G401 (cell line): Measurements from ENCODE around the gene ARHGAP9. TPM values are rescaled to one million over a fixed set of nuclear protein-coding genes. Genes with fewer than 3 reads are reported as not detected.

ENCODE experiments used
- DNase-seq: peaks from one replicate; pipeline ENCODE4 v3.0.0-alpha.2; 2015; ENCODE audit warnings: low spot score
- in situ Hi-C: cut with HindIII; loops from 2 replicates; pipeline ENCODE4 v1.10.0; 2016; ENCODE audit warnings: low sequenced_read_pairs, mixed read lengths
- total RNA-seq: library from RNA; depleted of rRNA; stranded (reverse); fragments of >200 nt; shearing (Covaris generic); gene quantifications from 2 replicates; pipeline ENCODE4 v1.2.3, GENCODE V29; 2014; rRNA removed

ARHGAP9 gene
- 0.18 TPM in 1 of 2 replicates, not detected in the other for total RNA-seq

GRCh38 chr12:57479376-57480115 is at the start of gene ARHGAP9:
ARHGAP9 (minus strand) TSS chr12:57479866; CDS start chr12:57479406, 460 bp downstream.
- in situ Hi-C loops: no loop called here
- DNase-seq: no peak

- DNase-seq: no peak
- in situ Hi-C loops: no loop called here
Measured at GRCh38 chr12:57528831-57529555, 49.3 kb upstream of the ARHGAP9 start.

DNA sequence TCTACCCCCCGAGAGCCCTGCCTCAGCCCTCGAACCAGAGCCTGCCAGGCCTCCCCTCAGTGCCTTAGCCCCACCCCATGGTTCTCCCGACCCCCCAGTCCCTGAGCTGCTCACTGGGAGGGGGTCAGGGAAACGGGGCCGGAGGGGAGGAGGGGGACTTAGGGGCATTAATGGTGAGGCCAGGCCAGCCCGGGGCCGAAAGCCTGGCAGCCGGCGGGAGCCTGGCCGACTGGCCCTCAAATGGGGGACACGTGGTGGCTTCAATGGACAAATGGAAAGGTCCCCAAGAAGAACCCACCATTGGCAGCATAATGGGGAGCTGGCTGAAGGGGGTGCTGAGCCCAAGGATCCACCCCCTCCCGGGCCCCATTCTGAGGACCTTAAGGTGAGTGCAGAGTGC is 48.5 kb upstream of the ARHGAP9 start:
- in situ Hi-C loops: no loop called here
- DNase-seq: no peak

GRCh38 chr12:57527184-57527583 is 47.5 kb upstream of the ARHGAP9 start:
- in situ Hi-C loops: no loop called here
- DNase-seq: no peak

- in situ Hi-C loops: no loop called here
- DNase-seq: no peak
Measured at GRCh38 chr12:57526477-57527126, 46.9 kb upstream of the ARHGAP9 start.

DNA sequence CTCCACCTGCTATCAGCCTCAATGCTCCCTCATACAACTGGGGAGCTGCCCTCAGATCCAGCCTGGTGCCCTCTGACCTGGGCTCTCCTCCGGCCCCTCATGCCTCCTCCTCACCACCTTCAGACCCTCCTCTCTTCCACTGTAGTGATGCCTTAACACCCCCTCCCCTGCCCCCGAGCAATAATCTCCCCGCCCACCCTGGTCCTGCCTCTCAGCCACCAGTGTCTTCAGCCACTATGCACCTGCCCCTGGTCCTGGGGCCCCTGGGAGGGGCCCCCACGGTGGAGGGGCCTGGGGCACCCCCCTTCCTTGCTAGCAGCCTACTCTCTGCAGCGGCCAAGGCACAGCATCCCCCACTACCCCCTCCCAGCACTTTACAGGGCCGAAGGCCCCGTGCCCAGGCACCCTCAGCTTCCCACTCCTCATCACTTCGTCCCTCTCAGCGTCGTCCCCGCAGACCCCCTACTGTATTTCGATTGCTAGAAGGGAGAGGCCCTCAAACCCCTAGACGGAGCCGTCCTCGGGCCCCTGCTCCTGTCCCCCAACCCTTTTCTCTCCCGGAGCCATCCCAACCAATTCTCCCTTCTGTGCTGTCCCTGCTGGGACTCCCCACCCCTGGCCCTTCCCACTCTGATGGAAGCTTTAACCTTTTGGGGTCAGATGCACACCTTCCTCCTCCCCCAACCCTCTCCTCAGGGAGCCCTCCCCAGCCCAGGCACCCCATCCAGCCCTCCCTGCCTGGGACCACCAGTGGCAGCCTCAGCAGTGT is 46.1 kb upstream of the ARHGAP9 start:
- in situ Hi-C loops: no loop called here
- no peak for DNase-seq

- no peak for DNase-seq
- in situ Hi-C loops: no loop called here
Measured at GRCh38 chr12:57524814-57525614, 45.3 kb upstream of the ARHGAP9 start.

DNA sequence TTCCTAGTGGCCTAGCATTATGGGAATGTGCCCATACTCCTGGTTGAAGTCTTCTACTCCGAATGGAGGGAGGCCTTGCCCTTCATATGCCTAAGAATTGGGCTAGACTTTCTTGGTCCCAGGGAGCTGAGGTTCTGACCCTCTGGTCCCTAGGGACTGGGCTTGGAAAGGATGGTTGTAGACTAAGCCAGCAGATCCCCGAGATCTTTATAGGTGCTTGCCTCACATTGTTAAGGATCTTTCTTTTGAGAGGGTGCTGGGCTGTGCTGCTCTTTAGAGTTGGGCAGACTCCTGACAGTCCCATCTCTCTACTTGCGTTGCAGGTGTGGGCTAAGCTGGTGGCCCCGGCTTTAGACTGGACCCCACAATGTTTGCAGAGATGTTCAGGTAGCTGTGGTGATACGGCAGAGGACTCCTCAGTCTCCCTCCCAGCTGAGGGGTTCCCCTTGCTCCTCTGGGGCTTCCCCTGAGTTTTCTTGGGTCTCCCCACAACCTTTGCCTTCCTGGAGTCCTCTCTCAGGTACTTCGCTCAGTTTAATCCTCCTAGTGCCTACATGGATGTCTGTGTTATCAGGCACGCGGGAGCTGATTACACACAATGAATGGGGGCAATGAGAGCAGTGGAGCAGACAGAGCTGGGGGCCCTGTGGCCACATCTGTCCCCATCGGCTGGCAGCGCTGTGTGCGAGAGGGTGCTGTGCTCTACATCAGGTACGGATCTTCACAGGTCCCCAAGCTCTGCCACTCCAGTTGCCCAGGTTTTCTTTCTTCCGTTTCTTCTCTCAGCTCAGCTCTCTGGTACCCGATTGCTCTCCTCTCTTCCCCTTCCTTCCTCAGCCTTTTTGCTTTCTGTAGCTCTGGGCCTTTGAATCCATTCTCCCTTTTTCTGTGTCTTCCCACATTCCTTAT is 44.3 kb upstream of the ARHGAP9 start:
- in situ Hi-C loops: no loop called here
- no peak for DNase-seq

DNA sequence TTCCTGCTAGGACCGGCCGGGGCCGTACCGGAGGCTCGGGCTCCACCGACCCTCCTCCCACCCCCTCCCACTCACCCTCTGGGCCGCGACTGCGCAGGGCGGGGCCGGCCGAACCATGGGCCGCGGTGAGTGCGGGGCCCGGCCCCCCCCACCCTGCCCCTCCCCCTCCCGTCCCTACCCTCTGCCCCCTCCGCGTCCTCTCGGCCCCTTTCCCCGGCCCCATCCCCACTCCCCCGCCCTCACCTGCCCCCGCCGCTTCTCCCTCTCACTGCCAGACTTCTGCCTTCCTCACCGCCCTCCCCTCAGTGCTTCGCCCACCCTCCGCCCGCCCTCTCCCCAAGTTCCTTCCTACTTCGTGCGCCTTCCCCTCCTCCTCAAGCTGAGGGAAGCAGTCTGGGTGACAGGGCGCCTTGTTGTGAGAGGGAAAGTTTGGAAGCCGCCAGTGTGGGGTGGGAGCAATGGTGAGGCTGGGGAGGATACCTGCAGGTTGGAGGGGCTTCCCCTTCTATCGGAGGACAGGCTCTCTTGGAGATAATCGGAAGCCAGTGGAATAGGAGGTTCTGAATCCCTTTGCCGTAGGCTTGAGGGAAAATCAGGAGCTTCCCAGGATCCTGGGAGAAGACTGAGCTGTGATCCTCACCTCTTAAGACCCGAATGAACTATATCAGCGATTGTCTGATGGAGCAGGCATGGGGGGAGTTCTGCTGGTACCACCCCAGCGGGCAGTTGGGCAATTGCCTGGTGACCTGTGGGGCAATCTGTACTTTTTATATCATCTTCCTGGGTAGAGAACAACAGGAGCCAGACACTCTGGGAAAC is 43.4 kb upstream of the ARHGAP9 start:
- in situ Hi-C loops: no loop called here

DNA sequence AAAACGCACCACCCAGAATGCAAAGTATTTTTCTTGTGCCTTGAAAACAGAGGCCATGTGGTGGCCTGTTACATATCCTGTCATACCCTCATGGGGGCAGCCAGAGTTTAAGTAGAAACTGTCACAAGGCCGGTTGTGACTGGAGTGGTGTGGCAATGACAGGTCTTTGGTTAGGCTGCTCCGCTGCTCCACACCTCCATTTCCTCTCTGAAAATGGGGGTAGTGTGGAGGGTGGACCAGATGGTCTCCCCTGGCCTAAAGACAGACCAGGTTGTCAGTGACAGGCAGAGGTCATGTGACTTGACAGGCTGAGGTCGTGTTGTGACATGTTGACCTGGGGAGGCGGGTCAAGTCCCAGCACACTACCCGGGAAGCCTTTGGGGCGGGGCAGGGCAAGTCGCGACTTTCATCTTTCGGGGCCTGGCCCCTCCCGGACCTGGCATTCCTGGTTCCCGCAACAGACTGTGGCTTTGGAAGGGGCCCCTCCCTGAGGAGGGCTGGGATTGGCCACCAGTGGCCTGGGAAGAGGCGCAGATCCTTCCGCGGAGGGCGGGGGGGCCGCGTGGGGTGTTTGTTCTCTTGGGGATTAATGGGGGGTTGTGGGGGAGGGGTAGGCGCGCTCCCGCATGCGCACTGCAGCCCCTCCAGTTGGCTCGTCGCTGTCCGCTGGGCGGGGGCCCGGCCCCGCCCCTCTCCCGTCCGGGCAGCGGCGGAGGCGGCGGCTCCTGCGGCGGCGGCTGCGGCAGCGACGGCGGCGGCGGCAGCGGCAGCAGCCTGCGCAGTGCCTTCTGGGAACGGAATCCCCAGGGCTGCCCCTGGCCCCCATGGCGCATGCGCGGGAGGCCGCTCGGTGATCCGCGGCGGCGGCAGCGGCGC is 42.6 kb upstream of the ARHGAP9 start, which contains the start of gene MBD6:
TSS of gene MBD6 (plus strand) at position 814 of the 876 bp plus-strand sequence. CDS start 1,480 bp downstream, outside the sequence.
- peak; percentile 85 for DNase-seq
- in situ Hi-C loops: no loop called here

More for the DNA sequence above, 43.4 kb upstream of the ARHGAP9 start:
- DNase-seq: peak; percentile 37

GRCh38 chr12:57521525-57522010 is 41.9 kb upstream of the ARHGAP9 start:
- in situ Hi-C loops: no loop called here
- DNase-seq: peak; percentile 68

GRCh38 chr12:57520053-57520818 is 40.6 kb upstream of the ARHGAP9 start, which contains the start of gene DDIT3:
DDIT3 (minus strand) TSS chr12:57520514; CDS start chr12:57517406, 3,108 bp downstream.
- DNase-seq: peak; percentile 98
- in situ Hi-C loops: no loop called here

GRCh38 chr12:57519796-57520052 is 40.1 kb upstream of the ARHGAP9 start:
- in situ Hi-C loops: no loop called here
- DNase-seq: no peak

DNA sequence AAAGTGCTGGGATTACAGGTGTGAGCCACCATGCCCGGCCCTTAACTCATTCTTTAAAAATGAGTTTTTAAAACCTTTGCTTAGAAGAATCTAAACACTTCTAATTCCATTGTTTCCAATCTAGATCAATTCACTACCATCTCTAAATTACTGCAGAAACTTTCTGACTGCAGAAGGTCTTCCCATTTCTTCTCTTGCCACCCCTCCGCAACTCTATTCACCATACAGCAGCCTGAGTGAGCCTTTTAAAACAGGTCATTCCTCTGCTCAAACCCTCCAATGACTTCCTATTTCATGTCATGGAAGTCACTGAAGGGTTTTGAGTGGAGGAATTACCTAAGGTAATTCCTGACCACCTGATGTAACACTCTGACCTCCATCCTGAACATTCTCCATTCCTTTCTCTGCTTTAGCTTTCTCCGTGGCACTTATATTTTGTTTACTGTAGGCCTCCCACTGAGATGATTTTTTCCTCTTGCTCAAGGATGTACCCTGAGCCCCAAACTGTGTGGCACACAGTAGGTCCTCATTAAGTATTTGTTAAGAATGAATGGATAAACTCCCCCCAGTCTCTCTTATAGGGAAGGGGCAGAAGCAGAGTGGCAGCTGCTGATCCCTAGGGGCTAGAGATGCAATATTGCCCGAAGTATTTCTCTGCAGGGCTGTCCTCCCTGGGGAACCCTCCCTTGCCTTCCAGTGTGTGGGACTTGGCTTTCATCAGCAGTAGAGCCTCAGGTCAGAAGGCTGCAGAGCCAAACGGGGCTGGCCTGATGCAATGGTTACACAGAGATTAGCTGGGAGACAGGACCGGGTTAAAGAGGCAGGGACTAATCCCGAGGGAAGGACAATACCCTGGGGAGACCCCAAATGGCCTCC is 39.5 kb upstream of the ARHGAP9 start:
- DNase-seq: no peak
- in situ Hi-C loops: no loop called here
